KMS-11 (cell line): ENCODE data around the gene KRTAP5-3.
A peak's percentile ranks its signal among the peaks of the same experiment; 100 is the strongest.

ENCODE experiments used
- H2AFZ ChIP-seq: fragments of 200-600 bp; sonication (generic); 2 replicates; pipeline ENCODE4 v1.6.1; 2016; ENCODE audit warnings: antibody characterized with exemption, mixed run types, low read depth
- H3K27ac ChIP-seq: fragments of 200-600 bp; sonication (generic); 2 replicates; pipeline ENCODE4 v1.6.1; 2016; ENCODE audit warnings: mild to moderate bottlenecking, mixed run types
- H3K27me3 ChIP-seq: fragments of 200-600 bp; sonication (generic); 2 replicates; pipeline ENCODE4 v1.6.1; 2017; ENCODE audit warnings: mild to moderate bottlenecking, low read depth, mixed run types, moderate library complexity; ENCODE audit not compliant: insufficient read depth
- H3K36me3 ChIP-seq: fragments of 200-600 bp; sonication (generic); 2 replicates; pipeline ENCODE4 v1.6.1; 2017; ENCODE audit warnings: mild to moderate bottlenecking, mixed run types; ENCODE audit not compliant: insufficient read depth
- H3K4me1 ChIP-seq: fragments of 200-600 bp; sonication (generic); 2 replicates; pipeline ENCODE4 v1.6.1; 2016; ENCODE audit warnings: mild to moderate bottlenecking, low read depth, mixed run types; ENCODE audit not compliant: poor library complexity, severe bottlenecking
- H3K4me2 ChIP-seq: fragments of 200-600 bp; sonication (generic); 2 replicates; pipeline ENCODE4 v1.7.0; 2016; ENCODE audit warnings: mild to moderate bottlenecking, mixed run types
- H3K4me3 ChIP-seq: fragments of 200-600 bp; sonication (generic); IDR thresholded peaks from 2 replicates; pipeline ENCODE4 v1.6.1; 2017; ENCODE audit warnings: low read depth, low read length, mixed read lengths; ENCODE audit not compliant: insufficient read depth
- H3K79me2 ChIP-seq: fragments of 200-600 bp; sonication (generic); 2 replicates; pipeline ENCODE4 v1.6.1; 2016; ENCODE audit warnings: low read depth, mixed run types; ENCODE audit not compliant: insufficient read depth
- H3K9ac ChIP-seq: fragments of 200-600 bp; sonication (generic); 2 replicates; pipeline ENCODE4 v1.6.1; 2016; ENCODE audit warnings: mild to moderate bottlenecking, mixed run types
- H4K20me1 ChIP-seq: fragments of 200-600 bp; sonication (generic); 2 replicates; pipeline ENCODE4 v1.6.1; 2016; ENCODE audit warnings: mild to moderate bottlenecking, mixed run types; ENCODE audit not compliant: insufficient read depth
- CTCF ChIP-seq: fragments of 200-600 bp; sonication (generic); conservative IDR thresholded peaks from 2 replicates; pipeline ENCODE4 v1.6.1; 2017; ENCODE audit warnings: low read depth, mild to moderate bottlenecking, antibody characterized with exemption, low read length, moderate library complexity, mixed read lengths

KRTAP5-3 gene

GRCh38 chr11:1640076-1640946, 32.0 kb upstream of the KRTAP5-3 start:
- TF ChIP-seq CTCF: peak; percentile 85
- Histone ChIP-seq H3K36me3 (no peaks in the 10 kb centered on the region), H3K27ac (no peak overlapping the region), H3K9ac (no peak overlapping the region), H3K4me2 (no peak overlapping the region), H3K79me2 (no peaks in the 10 kb centered on the region), H2AFZ (no peak overlapping the region), H3K4me1 (peaks cover 4% of the 10 kb centered on the region), H3K27me3 (peaks cover 85% of the 10 kb centered on the region), H4K20me1 (no peaks in the 10 kb centered on the region), H3K4me3 (no peak overlapping the region)

DNA sequence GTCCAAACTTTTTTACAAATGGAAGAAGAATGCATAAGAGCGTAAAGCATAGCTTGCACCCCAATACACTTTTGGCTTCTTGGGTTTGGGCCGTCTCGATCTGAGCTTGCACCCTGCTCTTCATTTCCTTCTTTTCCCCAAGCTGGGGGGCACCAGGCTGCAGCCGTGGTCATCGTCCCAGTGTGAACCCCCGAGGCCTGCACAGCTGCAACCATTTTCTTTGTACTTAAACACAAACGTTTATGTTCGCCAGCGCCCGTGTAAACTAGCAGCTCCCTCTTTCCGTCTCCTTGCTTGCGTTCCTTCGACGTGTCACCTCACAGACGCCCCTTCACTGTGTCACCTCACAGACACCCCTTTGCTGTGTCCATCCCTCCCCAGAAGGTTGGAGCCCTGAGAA, 31.4 kb upstream of the KRTAP5-3 start:
- H3K36me3 ChIP-seq: no peaks in the 10 kb centered on the region
- H3K4me2 ChIP-seq: no peak overlapping the region
- no peak overlapping the region for H3K27ac ChIP-seq
- peaks cover 4% of the 10 kb centered on the region for H3K4me1 ChIP-seq
- H3K4me3 ChIP-seq: no peak overlapping the region
- H3K27me3 ChIP-seq: peaks cover 84% of the 10 kb centered on the region
- no peaks in the 10 kb centered on the region for H4K20me1 ChIP-seq
- no peak overlapping the region for H2AFZ ChIP-seq
- no peaks in the 10 kb centered on the region for H3K79me2 ChIP-seq
- no peak for TF ChIP-seq CTCF
- no peak overlapping the region for H3K9ac ChIP-seq

DNA sequence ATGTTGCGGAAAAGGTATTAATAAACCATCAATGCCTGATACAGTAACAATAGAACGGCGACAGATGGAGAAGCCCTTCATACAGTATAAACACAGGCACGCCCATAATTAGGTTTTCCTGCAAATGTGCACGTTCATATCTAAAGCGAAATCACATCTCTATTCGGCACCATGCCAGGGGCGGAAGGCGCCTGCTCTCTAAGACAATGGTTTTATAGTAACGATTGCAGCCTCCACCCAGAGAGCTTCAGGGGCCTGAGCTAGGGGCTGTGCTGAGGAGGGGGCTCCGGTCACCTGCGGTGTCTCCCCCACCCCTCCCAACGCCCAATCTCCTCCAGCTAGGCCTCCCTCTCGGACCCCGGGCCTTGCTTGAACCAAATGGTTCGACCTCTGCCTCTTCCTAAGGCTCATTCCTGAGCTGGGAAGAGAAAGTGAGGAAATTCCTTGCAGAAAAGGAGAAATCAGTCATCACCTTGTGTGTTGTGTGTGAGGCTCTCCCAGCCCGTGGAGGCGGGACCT, 30.9 kb upstream of the KRTAP5-3 start:
- H3K9ac ChIP-seq: no peak overlapping the region
- H3K4me1 ChIP-seq: peaks cover 4% of the 10 kb centered on the region
- H3K27me3 ChIP-seq: peaks cover 84% of the 10 kb centered on the region
- H3K79me2 ChIP-seq: no peaks in the 10 kb centered on the region
- H4K20me1 ChIP-seq: no peaks in the 10 kb centered on the region
- H3K36me3 ChIP-seq: no peaks in the 10 kb centered on the region
- no peak overlapping the region for H3K4me3 ChIP-seq
- no peak for TF ChIP-seq CTCF
- no peak overlapping the region for H2AFZ ChIP-seq
- H3K27ac ChIP-seq: no peak overlapping the region
- H3K4me2 ChIP-seq: no peak overlapping the region

DNA sequence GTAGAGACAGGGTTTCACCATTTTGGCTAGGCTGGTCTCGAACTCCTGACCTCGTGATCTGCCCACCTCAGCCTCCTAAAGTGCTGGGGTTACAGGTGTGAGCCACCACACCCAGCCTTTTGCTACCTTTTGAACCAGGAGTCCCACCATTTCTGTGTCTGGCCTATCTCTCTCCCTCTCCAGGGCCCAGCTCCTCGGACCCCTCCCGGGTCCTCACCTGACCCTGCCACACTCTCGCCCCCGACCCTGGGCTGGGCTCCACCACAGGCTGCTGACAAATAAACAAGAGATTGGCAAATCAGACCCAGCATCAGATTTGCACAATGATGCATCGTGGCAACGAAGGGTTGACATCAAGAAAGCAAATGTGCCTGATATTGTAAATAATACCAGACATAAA, 30.1 kb upstream of the KRTAP5-3 start:
- Histone ChIP-seq H3K27me3 (peaks cover 88% of the 10 kb centered on the region), H3K27ac (no peak overlapping the region), H4K20me1 (no peaks in the 10 kb centered on the region), H3K79me2 (no peaks in the 10 kb centered on the region), H3K4me1 (peaks cover 4% of the 10 kb centered on the region), H3K36me3 (no peaks in the 10 kb centered on the region), H3K4me2 (no peak overlapping the region), H2AFZ (no peak overlapping the region), H3K9ac (no peak overlapping the region), H3K4me3 (no peak overlapping the region)
- TF ChIP-seq CTCF: no peak
